ENCODE data around the gene UTY. TPM values are rescaled to one million over a fixed set of nuclear protein-coding genes. Genes with fewer than 3 reads are reported as not detected.

UTY gene
- total RNA-seq, 1 experiment from 2014 or later = not detected

GRCh38 chrY:13478126-13478785 lies 1.6 kb downstream of the UTY start:
- no peaks in the 10 kb centered on the region for H3K27me3 ChIP-seq (ENCODE audit: insufficient read depth, low read length)
- Mint-ChIP-seq H3K27ac (no peak overlapping the region), H3K4me1 (no peaks in the 10 kb centered on the region), H3K9me3 (no peaks in the 10 kb centered on the region), H3K36me3 (ENCODE audit: insufficient read depth in 1 of 3, low read depth in 3 of 3) (no peaks in the 10 kb centered on the region), H3K27me3 (ENCODE audit: low read depth) (no peaks in the 10 kb centered on the region), H3K4me3 (no peak overlapping the region)
- no peaks in the 10 kb centered on the region for H3K23me2 ChIP-seq (ENCODE audit: insufficient read length, low read depth, low read length, poor library complexity, severe bottlenecking)
- no peak overlapping the region for H3T11ph ChIP-seq (ENCODE audit: low read length)
- no peak overlapping the region for H3K4ac ChIP-seq (ENCODE audit: low read depth, low read length)
- H3K4me1 ChIP-seq (ENCODE audit: insufficient read depth, low read length) = no peaks in the 10 kb centered on the region
- no peaks in the 10 kb centered on the region for H4K20me1 ChIP-seq (ENCODE audit: control insufficient read depth, insufficient read depth, insufficient read length)
- H4K8ac ChIP-seq (replicated peaks; ENCODE audit: insufficient read length, low read depth, low read length) = no peak overlapping the region
- no peak overlapping the region for H3K9ac ChIP-seq (ENCODE audit: extremely low read depth, insufficient read length, low read length)
- H3K14ac ChIP-seq (ENCODE audit: insufficient read depth, low read length) = no peak overlapping the region
- no peak overlapping the region for H3K27ac ChIP-seq (ENCODE audit: insufficient read length, low read depth, low read length)
- H3K18ac ChIP-seq (ENCODE audit: insufficient read length, low read depth, low read length) = no peak overlapping the region
- no peaks in the 10 kb centered on the region for H3K79me2 ChIP-seq (ENCODE audit: insufficient read depth, low read length)
- no CpG with 5 or more reads among the region's 15 CpGs for WGBS (ENCODE audit: extremely low coverage, insufficient read length, low lambda C conversion rate)
- H4K91ac ChIP-seq (ENCODE audit: insufficient read length, low read depth, low read length) = no peak overlapping the region
- no peak overlapping the region for H3K56ac ChIP-seq (ENCODE audit: insufficient read length, low read depth, low read length)
- H3K79me1 ChIP-seq (ENCODE audit: insufficient read depth, low read depth, low read length, poor library complexity, severe bottlenecking) = no peaks in the 10 kb centered on the region
- no peak overlapping the region for H2AFZ ChIP-seq (ENCODE audit: low read length)
- no peak overlapping the region for H2BK20ac ChIP-seq (ENCODE audit: low read depth, low read length, poor library complexity, severe bottlenecking)
- H2BK12ac ChIP-seq (ENCODE audit: insufficient read length, low read depth, low read length) = no peak overlapping the region
- no peak overlapping the region for H3K23ac ChIP-seq (ENCODE audit: insufficient read length, low read depth, low read length)
- H3K4me2 ChIP-seq (ENCODE audit: insufficient read depth, insufficient read length, low read length) = no peak overlapping the region
- H3K9me3 ChIP-seq (ENCODE audit: control insufficient read depth, low read depth, low read length) = no peaks in the 10 kb centered on the region
- H2BK15ac ChIP-seq (ENCODE audit: low read depth, low read length) = no peak overlapping the region
- DNase-seq = no peak
- no peak overlapping the region for H2BK120ac ChIP-seq (ENCODE audit: low read depth, low read length, poor library complexity, severe bottlenecking)
- H4K5ac ChIP-seq (ENCODE audit: insufficient read length, low read depth, low read length) = no peak overlapping the region
- no peak overlapping the region for H2BK5ac ChIP-seq (ENCODE audit: insufficient read length, low read length)
- no peak for TF ChIP-seq CTCF (conservative IDR thresholded peaks at IDR 0.05)
- no peak overlapping the region for H2AK5ac ChIP-seq (ENCODE audit: insufficient read length, low read length)
